ENCODE measurements around the gene FREM1. TPM values are rescaled to one million over a fixed set of nuclear protein-coding genes. Genes with fewer than 3 reads are reported as not detected.

Gene FREM1
- total RNA-seq, 1 experiment from 2014 or later: 0.75 TPM

- DNase-seq (ENCODE audit: low read depth): no peak
Observed at GRCh38 chr9:14713187-14713767, 197.0 kb downstream of the FREM1 start.

- DNase-seq (ENCODE audit: low read depth): peak; percentile 16
Observed at GRCh38 chr9:14710804-14711203, 199.4 kb downstream of the FREM1 start.

- no peak for DNase-seq (ENCODE audit: low read depth)
Observed at GRCh38 chr9:14706530-14707140, 203.6 kb downstream of the FREM1 start.

- no peak for DNase-seq (ENCODE audit: low read depth)
Observed at GRCh38 chr9:14705079-14705478, 205.1 kb downstream of the FREM1 start.

DNA sequence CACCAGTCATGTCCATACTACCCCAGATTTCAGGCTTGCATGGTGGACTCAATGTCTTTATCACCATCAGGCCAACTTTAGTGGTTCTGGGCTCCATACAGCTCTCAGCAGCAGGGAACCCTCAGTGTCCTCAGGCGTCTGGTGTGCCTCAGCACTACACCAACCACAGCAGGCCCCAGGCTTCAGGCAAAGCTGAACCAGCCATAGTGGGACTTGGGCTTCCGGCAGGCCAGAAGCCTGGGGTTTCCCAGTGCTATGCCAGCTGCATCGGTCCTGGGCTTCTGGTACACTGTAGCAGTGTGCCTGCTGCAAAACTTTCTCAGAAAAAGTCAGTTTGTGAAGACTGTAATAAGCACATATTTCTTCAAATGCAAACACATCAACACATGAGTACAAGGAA, 205.9 kb downstream of the FREM1 start:
- no peak for DNase-seq (ENCODE audit: low read depth)

GRCh38 chr9:14702200-14702720, 208.0 kb downstream of the FREM1 start:
- DNase-seq (ENCODE audit: low read depth): no peak

GRCh38 chr9:14693251-14693861, 216.9 kb downstream of the FREM1 start, which contains the start of gene ZDHHC21:
ZDHHC21 (minus strand) TSS chr9:14693432; CDS start chr9:14674340, 19,092 bp downstream.
- peak; percentile 53 for DNase-seq (ENCODE audit: low read depth)

DNA sequence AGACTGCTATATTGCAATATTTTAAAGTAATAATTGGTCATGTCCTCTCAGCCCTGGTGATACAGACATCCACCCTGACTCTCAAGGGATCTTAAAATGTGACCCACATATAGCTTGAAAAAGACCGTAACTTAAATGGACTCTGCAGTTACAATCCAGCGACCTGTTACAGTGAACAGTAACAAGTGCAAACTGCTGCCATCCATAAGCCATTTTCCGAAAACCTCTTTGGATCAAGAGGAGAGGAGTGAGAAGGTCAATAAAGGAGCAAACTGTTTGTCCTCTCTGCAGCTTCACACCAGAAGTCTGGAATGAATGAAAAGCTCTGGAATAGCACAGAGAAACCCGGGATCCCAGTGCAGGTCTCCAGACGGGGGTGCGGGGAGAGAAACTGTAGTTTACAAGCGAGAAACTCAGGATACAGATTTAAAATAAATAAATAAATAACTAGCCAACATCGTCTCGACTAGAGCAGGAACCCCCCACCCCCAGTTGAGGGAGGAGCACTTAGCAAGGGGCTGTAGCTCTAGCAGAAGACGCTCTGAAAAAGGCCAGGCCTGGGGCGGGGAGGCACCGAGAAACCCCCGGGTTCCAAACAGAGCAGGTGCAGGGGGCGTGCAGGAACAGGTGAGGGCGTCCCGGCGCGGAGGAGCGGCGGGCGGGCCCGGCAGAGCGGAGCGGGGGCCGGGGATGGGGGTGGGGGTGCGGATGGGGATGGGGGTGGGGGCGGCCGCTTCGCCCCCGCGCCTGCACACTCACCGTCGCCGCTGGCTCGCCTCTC, 217.6 kb downstream of the FREM1 start:
- peak; percentile 1 for DNase-seq (ENCODE audit: low read depth)

GRCh38 chr9:14690948-14691730, 219.1 kb downstream of the FREM1 start:
- no peak for DNase-seq (ENCODE audit: low read depth)

DNA sequence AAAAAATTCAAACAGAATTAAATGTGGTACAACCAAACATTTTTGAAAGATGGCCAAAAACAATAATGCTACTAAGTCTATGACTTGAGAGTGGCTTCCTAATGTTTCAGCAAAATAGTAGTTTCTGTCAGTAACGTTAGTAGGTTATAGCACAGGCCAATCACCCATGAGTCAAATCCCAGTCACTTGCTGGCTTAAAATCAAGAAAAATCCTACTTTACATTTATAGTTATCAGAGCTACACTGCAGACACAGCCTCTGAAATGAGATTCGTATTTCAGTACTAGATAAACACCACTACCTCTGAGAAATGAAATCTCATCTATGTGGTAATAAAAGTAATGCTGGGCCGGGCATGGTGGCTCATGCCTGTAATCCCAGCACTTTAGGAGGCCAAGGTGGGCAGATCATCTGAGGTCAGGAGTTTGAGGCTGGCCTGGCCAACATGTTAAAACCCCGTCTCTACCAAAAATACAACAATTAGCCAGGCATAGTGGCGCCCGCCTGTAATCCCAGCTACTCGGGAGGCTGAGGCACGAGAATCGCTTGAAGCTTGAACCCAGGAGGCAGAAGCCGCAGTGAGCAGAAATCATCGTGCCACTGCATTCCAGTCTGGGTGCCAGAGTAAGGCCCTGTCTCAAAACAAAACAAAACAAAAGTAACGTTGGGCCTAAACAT, 223.0 kb downstream of the FREM1 start:
- peak; percentile 90 for DNase-seq (ENCODE audit: low read depth)

- DNase-seq (ENCODE audit: low read depth): no peak
Observed at GRCh38 chr9:14686168-14686567, 224.1 kb downstream of the FREM1 start.

Other genes starting within 250 kb of the FREM1 start
- gene ZDHHC21, start 217.0 kb downstream of the FREM1 start, total RNA-seq (2014; rRNA removed): 4.2 and 5.3 TPM in 2 replicates
- not detected in 2 replicates for gene CER1, start 187.7 kb downstream of the FREM1 start, total RNA-seq (2014; rRNA removed)